ENCODE results near the gene SLC6A16. TPM values are rescaled to one million over a fixed set of nuclear protein-coding genes. Genes with fewer than 3 reads are reported as not detected.

The SLC6A16 gene
- total RNA-seq, 1 donor from 2014 or later: 0.67 TPM

Small RNA genes lying within 50 kb of the gene (microRNA-seq; reads per million reads assigned to microRNA genes)
- gene MIR4324: not detected

Other genes starting within 250 kb of the SLC6A16 start
- gene SNRNP70, start 239.7 kb downstream of the SLC6A16 start, total RNA-seq: 137 TPM
- gene LIN7B, start 210.8 kb downstream of the SLC6A16 start, total RNA-seq: 24.7 TPM
- 1.0 TPM for gene C19orf73, start 206.0 kb downstream of the SLC6A16 start, total RNA-seq
- 10.1 TPM for gene PPFIA3, start 205.6 kb downstream of the SLC6A16 start, total RNA-seq
- 907 TPM for gene HRC, start 169.8 kb downstream of the SLC6A16 start, total RNA-seq
- 44.1 TPM for gene TRPM4, start 167.4 kb downstream of the SLC6A16 start, total RNA-seq
- 4.8 TPM for gene CD37, start 10.2 kb upstream of the SLC6A16 start, total RNA-seq
- gene TEAD2, start 37.2 kb upstream of the SLC6A16 start, total RNA-seq: 39.9 TPM
- not detected for gene DKKL1, start 38.7 kb upstream of the SLC6A16 start, total RNA-seq
- gene KASH5, start 63.1 kb upstream of the SLC6A16 start, total RNA-seq: not detected
- not detected for gene PTH2, start 98.2 kb upstream of the SLC6A16 start, total RNA-seq
- not detected for gene GFY, start 100.2 kb upstream of the SLC6A16 start, total RNA-seq
- gene SLC17A7, start 116.3 kb upstream of the SLC6A16 start, total RNA-seq: 1.6 TPM
- 24.2 TPM for gene PIH1D1, start 126.6 kb upstream of the SLC6A16 start, total RNA-seq
- gene ALDH16A1, start 128.0 kb upstream of the SLC6A16 start, total RNA-seq: 7.7 TPM
- 3.8 TPM for gene FLT3LG, start 149.0 kb upstream of the SLC6A16 start, total RNA-seq
- 1,030 TPM for gene RPL13A, start 162.4 kb upstream of the SLC6A16 start, total RNA-seq
- gene RPS11, start 171.2 kb upstream of the SLC6A16 start, total RNA-seq: 729 TPM
- 50.6 TPM for gene FCGRT, start 187.5 kb upstream of the SLC6A16 start, total RNA-seq
- gene RCN3, start 202.8 kb upstream of the SLC6A16 start, total RNA-seq: 14.0 TPM

All from cardiac septum (tissue), 1 donor.